Uterus (tissue), 2 donors: ENCODE results near the gene TNFRSF4.

Experiments
- POLR2A ChIP-seq, 2 donors: fragments of 450-650 bp; IDR thresholded peaks; one replicate each; pipeline ENCODE4 v1.6.1; 2016; ENCODE audit warnings: antibody characterized with exemption in 2 of 2, mild to moderate bottlenecking in 1 of 2, moderate library complexity in 1 of 2
- TF ChIP-seq, protein P1 (sequence below), 4 experiments: fragments of 200-600 bp in 2 of 4; fragments of 450-650 bp in 2 of 4; sonication (generic) in 2 of 4; IDR thresholded peaks; one replicate each; pipeline ENCODE4 v1.5.1; 2016 to 2019; ENCODE audit warnings: antibody characterized with exemption in 4 of 4, mild to moderate bottlenecking in 2 of 4, moderate library complexity in 1 of 4

GRCh38 chr1:1173793-1174415 lies 40.0 kb downstream of the TNFRSF4 start, which contains the start of gene TTLL10:
- TF ChIP-seq, protein P1, sequence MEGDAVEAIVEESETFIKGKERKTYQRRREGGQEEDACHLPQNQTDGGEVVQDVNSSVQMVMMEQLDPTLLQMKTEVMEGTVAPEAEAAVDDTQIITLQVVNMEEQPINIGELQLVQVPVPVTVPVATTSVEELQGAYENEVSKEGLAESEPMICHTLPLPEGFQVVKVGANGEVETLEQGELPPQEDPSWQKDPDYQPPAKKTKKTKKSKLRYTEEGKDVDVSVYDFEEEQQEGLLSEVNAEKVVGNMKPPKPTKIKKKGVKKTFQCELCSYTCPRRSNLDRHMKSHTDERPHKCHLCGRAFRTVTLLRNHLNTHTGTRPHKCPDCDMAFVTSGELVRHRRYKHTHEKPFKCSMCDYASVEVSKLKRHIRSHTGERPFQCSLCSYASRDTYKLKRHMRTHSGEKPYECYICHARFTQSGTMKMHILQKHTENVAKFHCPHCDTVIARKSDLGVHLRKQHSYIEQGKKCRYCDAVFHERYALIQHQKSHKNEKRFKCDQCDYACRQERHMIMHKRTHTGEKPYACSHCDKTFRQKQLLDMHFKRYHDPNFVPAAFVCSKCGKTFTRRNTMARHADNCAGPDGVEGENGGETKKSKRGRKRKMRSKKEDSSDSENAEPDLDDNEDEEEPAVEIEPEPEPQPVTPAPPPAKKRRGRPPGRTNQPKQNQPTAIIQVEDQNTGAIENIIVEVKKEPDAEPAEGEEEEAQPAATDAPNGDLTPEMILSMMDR (IDR thresholded peaks at IDR 0.05) = no peak
- no peak for TF ChIP-seq POLR2A (IDR thresholded peaks at IDR 0.05)
